ENCODE measurements around the gene SASH1.

DNA sequence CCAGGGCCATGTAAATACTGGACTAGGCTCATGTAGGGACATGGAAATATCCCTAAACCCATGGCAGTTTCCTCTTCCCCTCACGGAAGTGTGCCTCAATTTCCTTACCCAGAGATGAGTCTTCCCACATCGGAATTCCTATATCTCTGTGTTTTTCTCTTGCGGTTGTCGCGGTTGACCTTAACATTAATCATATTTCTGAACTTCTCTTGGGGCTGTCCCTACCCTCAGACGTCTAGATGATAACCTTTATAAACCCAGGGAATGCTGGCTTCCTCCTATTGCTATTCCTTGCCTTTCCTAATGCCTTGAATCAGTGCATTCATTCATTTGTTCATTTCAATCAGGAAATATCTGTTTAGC is 160.1 kb downstream of the SASH1 start:
- no peak for TF ChIP-seq POLR2AphosphoS5 (IDR thresholded peaks at IDR 0.05; ENCODE audit: low read depth, low read length)
- TF ChIP-seq POLR2A (IDR thresholded peaks at IDR 0.05; ENCODE audit: low read depth, low read length), result no peak
- TF ChIP-seq TAF1 (IDR thresholded peaks at IDR 0.05; ENCODE audit: borderline replicate concordance, low read depth, low read length), result no peak
